Spinal cord (tissue), 10 donors: Measurements from ENCODE around the gene NDUFB7. TPM values are rescaled to one million over a fixed set of nuclear protein-coding genes. Genes with fewer than 3 reads are reported as not detected.
"Not testable (repeated sequence)": the region's sequence is repeated elsewhere in the genome, so short reads cannot be mapped to it uniquely, and the experiment has no call there.

Source experiments
- DNase-seq, 6 donors: peaks; one replicate each; pipeline versions ENCODE4 v3.0.0 to v3.0.0-alpha.2; 2013 to 2015; ENCODE audit warnings: low spot score in 6 of 6, low read depth in 4 of 6
- H3K27ac ChIP-seq: one replicate; pipeline ENCODE4 v1.5.1; 2013; ENCODE audit warnings: low read depth, low read length, control low read depth
- H3K27me3 ChIP-seq: one replicate; pipeline ENCODE4 v1.6.1; 2013; ENCODE audit warnings: low read length; ENCODE audit not compliant: control insufficient read depth, insufficient read depth
- H3K36me3 ChIP-seq: one replicate; pipeline ENCODE4 v1.6.1; 2013; ENCODE audit warnings: low read length; ENCODE audit not compliant: control insufficient read depth, insufficient read depth
- H3K4me1 ChIP-seq: one replicate; pipeline ENCODE4 v1.6.1; 2013; ENCODE audit warnings: low read length; ENCODE audit not compliant: control insufficient read depth, insufficient read depth
- H3K4me3 ChIP-seq: one replicate; pipeline ENCODE4 v1.5.1; 2013; ENCODE audit warnings: low read depth, low read length, control low read depth
- H3K9me3 ChIP-seq: one replicate; pipeline ENCODE4 v1.6.1; 2013; ENCODE audit warnings: low read length; ENCODE audit not compliant: control insufficient read depth, insufficient read depth
- WGBS: methylation state at CpG from one replicate; pipeline ENCODE4 v1.1.5; 2013; ENCODE audit warnings: missing lambda C conversion rate; ENCODE audit not compliant: insufficient coverage; 5-methylcytosine and 5-hydroxymethylcytosine counted together
- polyA plus RNA-seq, 2 donors: library from polyadenylated mRNA; unstranded; fragments of 120-200 nt; gene quantifications; one replicate each; pipeline ENCODE4 v1.2.1, GENCODE V29; 2013; ENCODE audit not compliant: insufficient read length in 2 of 2
- total RNA-seq, 2 donors: library from RNA; depleted of rRNA in 1 of 2; stranded (reverse); fragments of 120-200 nt in 1 of 2; fragments of >200 nt in 1 of 2; gene quantifications; one replicate each; pipeline versions ENCODE4 v1.2.3 to v1.2.4, GENCODE V29; 2013 to 2014
- donor health status: healthy.

NDUFB7 gene
- total and polyA plus RNA-seq, 4 donors = 143 to 310 (median 156) TPM

GRCh38 chr19:14606627-14607026, 34.8 kb upstream of the NDUFB7 start:
- Histone ChIP-seq H3K9me3 (no peaks in the 10 kb centered on the region), H3K27ac (no peak overlapping the region), H3K36me3 (no peaks in the 10 kb centered on the region), H3K27me3 (no peaks in the 10 kb centered on the region), H3K4me1 (no peaks in the 10 kb centered on the region), H3K4me3 (no peak overlapping the region)
- 81% methylated on average over 4 of the region's 9 CpGs for WGBS
- no peak for DNase-seq

DNA sequence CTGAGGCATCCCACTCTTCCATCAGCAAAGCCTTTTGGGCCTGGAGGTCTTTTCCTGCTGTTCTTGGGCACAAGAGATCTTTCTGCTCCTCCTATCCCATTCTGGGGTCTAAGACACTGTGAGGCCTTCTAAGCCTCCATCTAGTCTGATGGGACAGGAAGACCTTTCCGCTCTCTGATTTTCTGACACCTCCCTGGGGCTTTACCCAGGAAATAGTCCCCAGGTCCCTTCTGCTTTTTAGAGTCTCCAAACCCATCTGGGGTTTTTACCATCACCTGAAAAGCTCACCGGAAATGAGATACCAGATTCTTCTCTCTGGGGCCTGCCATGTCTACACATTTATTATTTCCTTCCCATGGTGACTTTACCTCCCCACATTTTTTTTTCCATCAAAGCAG, 32.1 kb upstream of the NDUFB7 start:
- Histone ChIP-seq H3K4me1 (no peaks in the 10 kb centered on the region), H3K27me3 (no peaks in the 10 kb centered on the region), H3K4me3 (no peak overlapping the region), H3K9me3 (no peaks in the 10 kb centered on the region), H3K36me3 (no peaks in the 10 kb centered on the region), H3K27ac (no peak overlapping the region)
- DNase-seq = no peak
- WGBS = 100% methylated on average over 2 of the region's 2 CpGs

DNA sequence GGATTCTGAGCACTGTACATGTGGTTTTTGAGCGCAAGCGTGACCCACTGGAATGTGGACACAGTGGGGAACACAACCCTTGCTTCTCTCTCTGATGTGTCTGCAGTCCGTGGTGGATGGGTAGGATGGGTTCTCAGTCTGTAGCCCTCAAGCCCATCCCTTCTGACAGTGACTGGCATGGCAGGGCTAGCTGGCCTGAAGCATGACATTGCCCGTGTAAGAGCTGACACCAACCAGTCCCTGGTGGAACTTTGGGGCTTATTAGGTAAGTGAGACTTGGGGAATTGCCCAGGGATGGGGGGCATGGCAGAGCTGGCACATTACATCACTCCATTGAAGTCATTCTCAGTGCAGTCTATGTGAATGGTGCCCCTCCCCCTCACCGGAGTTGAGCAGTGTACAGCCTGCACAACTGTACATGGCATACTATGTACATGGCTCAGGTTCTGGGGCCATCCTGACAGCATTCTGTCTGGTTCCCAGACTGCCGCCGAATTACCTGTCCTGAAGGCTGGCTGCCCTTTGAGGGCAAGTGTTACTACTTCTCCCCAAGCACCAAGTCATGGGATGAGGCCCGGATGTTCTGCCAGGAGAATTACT, 27.8 kb upstream of the NDUFB7 start:
- Histone ChIP-seq H3K27ac (no peak overlapping the region), H3K4me1 (no peaks in the 10 kb centered on the region), H3K9me3 (peaks cover 2% of the 10 kb centered on the region), H3K36me3 (no peaks in the 10 kb centered on the region), H3K27me3 (no peaks in the 10 kb centered on the region), H3K4me3 (no peak overlapping the region)
- WGBS = 88% methylated on average over 8 of the region's 8 CpGs
- DNase-seq = no peak

GRCh38 chr19:14595558-14595957, 23.7 kb upstream of the NDUFB7 start:
- H3K36me3 ChIP-seq = no peaks in the 10 kb centered on the region
- H3K9me3 ChIP-seq = peaks cover 2% of the 10 kb centered on the region
- no peaks in the 10 kb centered on the region for H3K4me1 ChIP-seq
- no peak overlapping the region for H3K27ac ChIP-seq
- no peak for DNase-seq
- H3K27me3 ChIP-seq = no peaks in the 10 kb centered on the region
- WGBS = 89% methylated on average over 3 of the region's 3 CpGs
- H3K4me3 ChIP-seq = no peak overlapping the region

GRCh38 chr19:14589433-14589832, 17.6 kb upstream of the NDUFB7 start:
- not testable (repeated sequence) for DNase-seq, H3K36me3 ChIP-seq, H3K9me3 ChIP-seq, H3K27me3 ChIP-seq, H3K4me3 ChIP-seq, H3K27ac ChIP-seq, H3K4me1 ChIP-seq
- WGBS = no CpG with 5 or more reads among the region's 4 CpGs

- not testable (repeated sequence) for H3K27ac ChIP-seq, H3K27me3 ChIP-seq, DNase-seq, H3K36me3 ChIP-seq, H3K4me3 ChIP-seq, H3K9me3 ChIP-seq, H3K4me1 ChIP-seq
- WGBS = no CpG with 5 or more reads among the region's 3 CpGs
Observed at GRCh38 chr19:14585187-14585586, 13.3 kb upstream of the NDUFB7 start.

- H3K36me3 ChIP-seq, H3K9me3 ChIP-seq, DNase-seq, H3K4me1 ChIP-seq, H3K4me3 ChIP-seq, H3K27ac ChIP-seq, H3K27me3 ChIP-seq: not testable (repeated sequence)
- WGBS = 85% methylated on average over 2 of the region's 5 CpGs
Observed at GRCh38 chr19:14584372-14584771, 12.5 kb upstream of the NDUFB7 start.

DNA sequence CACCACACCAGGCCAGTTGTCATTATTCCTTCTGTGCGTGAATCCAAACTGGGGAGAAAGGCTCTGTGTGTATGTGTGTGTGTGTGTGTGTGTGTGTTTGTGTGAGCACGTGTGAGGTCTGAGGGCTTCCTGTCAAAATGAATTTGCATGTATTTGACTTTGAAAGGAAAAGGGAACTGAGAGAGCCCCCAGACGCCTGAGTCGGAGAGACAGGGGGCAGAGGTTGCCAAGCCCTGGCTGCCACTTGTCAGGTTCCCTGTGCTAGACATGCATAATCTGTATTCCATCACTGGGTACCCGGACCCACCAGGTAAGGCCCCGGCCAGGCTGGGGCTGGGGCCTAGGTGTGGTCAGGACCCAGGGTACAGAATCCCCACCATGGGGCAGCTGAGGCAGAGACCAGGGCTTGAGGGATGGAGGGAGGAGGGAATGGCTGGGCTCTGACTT, 11.1 kb upstream of the NDUFB7 start, which contains the start of gene CLEC17A:
TSS of gene CLEC17A (plus strand) at position 191 of the 447 bp plus-strand sequence. CDS start at position 268, 77 bp downstream.
- DNase-seq = no peak
- peaks cover 2% of the 10 kb centered on the region for H3K27me3 ChIP-seq
- no peaks in the 10 kb centered on the region for H3K4me1 ChIP-seq
- H3K9me3 ChIP-seq = no peaks in the 10 kb centered on the region
- WGBS = 42% methylated on average over 6 of the region's 6 CpGs
- no peak within 1 kb of the TSS for H3K27ac ChIP-seq
- H3K4me3 ChIP-seq = no peak within 1 kb of the TSS
- no peaks in the 10 kb centered on the region for H3K36me3 ChIP-seq

- no peaks in the 10 kb centered on the region for H3K9me3 ChIP-seq
- no peaks in the 10 kb centered on the region for H3K4me1 ChIP-seq
- H3K27me3 ChIP-seq = no peaks in the 10 kb centered on the region
- no peaks in the 10 kb centered on the region for H3K36me3 ChIP-seq
- WGBS = 0% methylated on average over 1 of the region's 6 CpGs
- no peak overlapping the region for H3K4me3 ChIP-seq
- H3K27ac ChIP-seq = no peak overlapping the region
- peak in 1 of 6 donors; percentile 9 for DNase-seq
Observed at GRCh38 chr19:14580623-14581237, 8.9 kb upstream of the NDUFB7 start.

DNA sequence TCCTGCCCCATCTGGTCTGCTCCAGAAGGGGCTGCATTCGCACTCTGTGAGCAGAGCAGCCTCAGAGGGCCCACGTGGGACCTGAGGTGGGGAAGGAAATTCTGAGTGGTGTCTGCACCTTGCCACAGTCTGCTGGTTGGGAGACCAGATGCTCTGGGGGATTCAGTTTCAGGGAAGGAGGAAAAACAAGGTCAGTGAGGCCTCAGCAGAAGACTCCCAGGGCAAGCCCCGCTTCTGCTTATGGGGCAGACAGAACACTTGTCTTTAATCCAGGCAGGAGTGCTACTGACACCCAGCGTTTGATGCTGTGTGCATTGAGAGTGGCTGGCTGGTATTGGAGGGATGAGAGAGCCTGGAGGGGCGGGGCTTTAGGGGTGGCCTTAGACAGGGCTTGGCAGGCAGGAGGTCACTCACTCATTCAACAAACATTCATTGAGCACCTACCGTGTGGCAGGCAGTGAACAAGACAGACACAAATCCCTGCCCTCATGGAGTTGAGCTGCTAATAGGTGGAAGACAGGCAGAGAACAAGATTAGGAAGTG, 6.1 kb upstream of the NDUFB7 start:
- H3K27ac ChIP-seq = no peak overlapping the region
- no peaks in the 10 kb centered on the region for H3K4me1 ChIP-seq
- H3K27me3 ChIP-seq = no peaks in the 10 kb centered on the region
- 61% methylated on average over 3 of the region's 6 CpGs for WGBS
- no peaks in the 10 kb centered on the region for H3K9me3 ChIP-seq
- no peaks in the 10 kb centered on the region for H3K36me3 ChIP-seq
- DNase-seq = no peak
- H3K4me3 ChIP-seq = no peak overlapping the region
